ENCODE data around the gene ZNF432. TPM values are rescaled to one million over a fixed set of nuclear protein-coding genes. Genes with fewer than 3 reads are reported as not detected.

ZNF432 gene
- total RNA-seq, 1 experiment from 2014 or later = 5.1 TPM

DNA sequence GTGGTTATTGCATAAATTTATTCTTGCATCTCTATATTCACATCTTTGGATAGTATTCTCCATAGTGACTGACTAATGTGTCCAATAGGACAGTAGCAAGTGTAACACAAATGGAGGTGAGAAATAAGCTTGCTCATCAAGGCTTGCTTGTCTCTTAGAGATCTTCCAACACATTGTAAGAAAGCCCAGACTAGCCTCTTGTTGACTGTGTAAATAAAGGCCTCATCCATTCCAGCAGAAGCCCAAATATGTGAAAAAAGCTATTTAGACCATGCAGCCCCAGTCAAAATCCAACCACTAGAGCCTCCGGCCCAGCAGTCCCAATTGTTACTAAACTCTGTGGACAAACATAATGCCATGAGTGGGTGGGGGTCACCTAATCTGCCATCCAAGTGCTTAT is 38.0 kb downstream of the ZNF432 start:
- no peak for DNase-seq (ENCODE audit: low read depth)

DNA sequence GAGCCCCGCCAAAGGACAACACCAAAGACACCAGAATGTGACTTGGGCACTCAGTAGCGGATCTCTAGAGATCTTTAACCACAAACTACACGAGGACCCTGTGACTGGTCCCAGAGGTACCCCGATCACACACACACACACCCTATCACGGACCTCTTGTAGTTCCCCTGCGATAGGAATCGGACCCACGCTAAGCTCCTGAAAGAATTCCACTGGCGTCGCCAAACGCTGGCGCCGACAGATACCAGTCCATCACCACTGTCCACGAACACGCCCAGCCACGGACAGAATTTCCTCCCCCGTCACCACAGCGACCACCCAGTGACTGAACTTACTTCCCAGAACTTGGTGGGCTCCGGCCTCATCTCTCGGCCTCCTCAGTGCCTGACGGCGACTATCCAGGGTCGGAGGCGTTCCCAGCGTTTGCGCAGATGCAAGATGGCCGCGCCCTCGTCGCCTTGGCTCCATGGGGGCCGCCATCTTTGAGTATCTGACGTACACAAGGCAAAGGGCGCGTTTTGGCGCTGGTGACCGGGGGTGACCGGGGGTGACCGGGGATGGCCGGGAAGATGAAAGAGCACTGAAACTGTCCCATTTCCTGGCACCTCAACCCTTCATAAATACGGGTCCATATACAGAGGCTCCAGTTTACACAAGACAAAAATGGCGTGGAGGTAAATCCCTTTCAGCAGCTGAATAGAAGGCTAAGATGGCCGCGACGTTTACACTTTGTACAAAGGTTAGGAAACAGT is 40.7 kb downstream of the ZNF432 start, which contains the start of gene ZNF615:
ZNF615 (minus strand) TSS at position 406 of the 752 bp plus-strand sequence. CDS start 4,500 bp downstream, outside the sequence.
- DNase-seq (ENCODE audit: low read depth) = peak; percentile 82

DNA sequence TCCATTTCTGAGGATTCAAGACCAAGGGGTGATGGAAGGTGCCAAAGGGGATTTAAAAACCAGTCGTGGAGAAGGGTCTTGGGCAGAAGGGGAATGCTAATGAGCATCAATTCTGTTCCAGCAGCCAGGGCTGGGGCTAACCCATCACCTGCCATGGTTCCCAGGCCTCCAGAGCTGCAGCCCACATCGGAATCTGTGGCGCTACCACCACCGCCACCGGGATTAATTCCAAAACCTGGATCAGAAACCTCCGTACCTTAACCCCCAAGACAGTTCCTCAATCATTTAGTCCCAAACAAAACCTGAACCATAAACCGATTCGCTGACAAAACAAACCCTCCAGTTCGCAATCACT is 41.2 kb downstream of the ZNF432 start:
- no peak for DNase-seq (ENCODE audit: low read depth)

DNA sequence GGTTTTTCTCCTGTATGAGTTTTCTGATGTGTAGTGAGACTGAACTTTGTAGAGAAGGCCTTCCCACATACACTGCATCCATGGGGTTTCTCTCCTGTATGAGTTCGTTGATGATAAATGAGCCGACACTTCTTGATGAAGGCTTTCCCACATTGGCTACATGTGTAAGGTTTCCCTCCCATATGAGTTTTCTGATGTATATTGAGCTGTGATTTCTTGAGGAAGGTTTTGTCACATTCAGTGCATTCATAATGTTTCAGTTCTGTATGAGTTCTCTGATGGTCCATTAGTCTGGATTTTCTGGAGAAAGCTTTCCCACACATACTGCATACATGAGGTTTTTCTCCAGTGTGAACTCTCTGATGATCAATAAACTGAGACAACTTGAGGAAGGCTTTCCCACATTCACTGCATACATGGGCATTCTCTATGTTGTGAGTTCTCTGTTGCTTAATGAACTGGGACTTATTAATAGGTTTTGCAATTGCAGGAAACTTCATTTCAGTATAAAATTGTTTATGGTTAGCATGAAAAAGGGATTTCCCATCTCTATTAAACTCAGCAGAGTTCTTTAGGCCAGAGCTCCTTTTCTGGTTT is 54.5 kb downstream of the ZNF432 start:
- no peak for DNase-seq (ENCODE audit: low read depth)

DNA sequence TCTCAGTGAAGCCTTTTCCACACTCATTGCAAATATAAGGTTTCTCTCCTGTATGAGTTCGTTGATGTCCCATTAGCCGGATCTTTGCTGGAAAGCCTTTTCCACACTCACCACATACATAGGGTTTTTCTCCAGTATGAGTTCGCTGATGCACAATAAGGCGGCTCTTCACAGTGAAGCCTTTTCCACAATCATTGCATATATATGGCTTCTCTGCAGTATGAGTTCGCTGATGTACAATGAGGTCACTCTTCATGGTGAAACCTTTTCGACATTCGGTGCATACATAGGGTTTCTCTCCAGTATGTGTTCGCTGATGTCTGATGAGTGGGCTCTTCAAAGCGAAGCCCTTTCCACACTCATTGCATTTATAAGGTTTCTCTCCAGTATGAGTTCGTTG is 55.2 kb downstream of the ZNF432 start:
- no peak for DNase-seq (ENCODE audit: low read depth)

DNA sequence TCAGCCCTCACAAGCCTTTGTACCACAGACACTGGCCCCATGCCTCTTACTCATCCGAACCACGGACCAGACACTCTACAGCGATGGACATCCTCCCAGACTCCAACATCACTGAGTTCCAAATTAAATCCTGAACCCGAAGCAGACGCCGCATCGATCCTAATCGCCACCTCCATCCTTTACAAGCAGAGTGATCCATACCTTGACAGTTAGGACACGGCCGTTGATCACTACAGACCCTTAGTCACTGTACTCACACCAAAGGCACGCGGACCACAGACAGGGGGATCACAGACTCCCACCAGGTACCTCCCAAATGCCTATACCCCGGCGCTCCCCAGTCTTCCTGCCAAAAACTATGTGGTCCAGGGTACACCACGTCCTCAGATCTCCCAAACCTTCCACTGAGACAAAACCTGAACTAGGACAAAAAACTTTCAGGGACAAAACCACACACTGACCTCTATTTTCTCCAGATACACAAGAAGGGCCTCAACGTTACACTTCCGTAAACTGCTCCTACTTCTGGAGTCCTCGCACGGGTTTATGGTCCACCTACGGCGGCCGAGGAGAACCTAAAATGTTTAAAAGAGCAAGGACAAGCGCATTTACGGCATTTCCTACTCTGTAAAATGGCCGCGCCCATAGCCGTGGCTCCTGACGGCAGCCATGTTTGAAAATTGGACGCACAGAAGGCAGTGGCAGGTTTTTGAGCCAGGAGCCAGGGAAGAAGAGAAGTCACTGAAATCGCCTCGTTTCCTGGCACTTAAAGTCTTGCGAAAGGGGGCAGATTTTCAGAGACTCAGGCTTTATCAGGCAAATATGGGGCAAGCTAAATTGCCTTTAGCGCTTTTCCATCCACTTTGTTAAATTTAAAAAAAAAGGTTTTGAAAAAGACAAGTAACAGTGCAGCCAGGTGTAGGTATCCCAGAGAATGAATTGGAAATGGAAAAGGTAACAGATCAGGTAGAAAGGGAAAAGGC is 62.0 kb downstream of the ZNF432 start, which contains the start of gene ZNF350:
ZNF350 (minus strand) TSS at position 532 of the 983 bp plus-strand sequence. CDS start 12,480 bp downstream, outside the sequence.
- DNase-seq (ENCODE audit: low read depth) = peak; percentile 94

DNA sequence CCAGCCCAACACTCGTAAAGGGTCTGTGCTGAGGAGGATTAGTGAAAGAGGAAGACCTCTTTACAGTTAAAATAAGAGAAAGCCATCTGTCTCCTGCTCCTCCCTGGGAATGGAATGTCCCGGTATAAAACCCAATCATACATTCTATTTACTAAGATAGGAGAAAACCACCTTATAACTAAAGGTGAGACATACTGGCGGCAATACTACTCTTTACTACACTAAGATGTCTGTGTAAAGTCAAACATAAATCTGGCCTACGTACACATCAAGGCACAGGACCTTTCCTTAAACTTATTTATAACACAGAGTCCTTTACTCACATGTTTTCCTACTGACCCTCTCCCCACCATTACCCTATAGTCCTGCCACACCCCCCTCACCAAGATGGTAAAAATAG is 65.3 kb downstream of the ZNF432 start:
- no peak for DNase-seq (ENCODE audit: low read depth)

Other genes with a start within 250 kb of the ZNF432 start
- gene ZNF577, start 160.9 kb downstream of the ZNF432 start, total RNA-seq (2014; rRNA removed; shearing (Covaris generic)) = 0.69 and 1.5 TPM in 2 replicates
- gene ZNF649, start 143.8 kb downstream of the ZNF432 start, total RNA-seq (2014; rRNA removed; shearing (Covaris generic)) = 5.0 and 5.2 TPM in 2 replicates
- gene ZNF613, start 121.4 kb downstream of the ZNF432 start, total RNA-seq (2014; rRNA removed; shearing (Covaris generic)) = 4.3 and 8.1 TPM in 2 replicates
- gene ZNF350, start 62.0 kb downstream of the ZNF432 start, total RNA-seq (2014; rRNA removed; shearing (Covaris generic)) = 4.0 and 9.3 TPM in 2 replicates
- 2.0 and 5.7 TPM in 2 replicates for gene ZNF615, start 40.6 kb downstream of the ZNF432 start, total RNA-seq (2014; rRNA removed; shearing (Covaris generic))
- 8.5 and 16.3 TPM in 2 replicates for gene ZNF614, start 20.5 kb downstream of the ZNF432 start, total RNA-seq (2014; rRNA removed; shearing (Covaris generic))
- gene ZNF841, start 46.9 kb upstream of the ZNF432 start, total RNA-seq (2014; rRNA removed; shearing (Covaris generic)) = 18.4 and 33.3 TPM in 2 replicates
- gene ZNF616, start 91.1 kb upstream of the ZNF432 start, total RNA-seq (2014; rRNA removed; shearing (Covaris generic)) = 8.0 and 8.9 TPM in 2 replicates
- 12.0 and 12.8 TPM in 2 replicates for gene ZNF836, start 122.8 kb upstream of the ZNF432 start, total RNA-seq (2014; rRNA removed; shearing (Covaris generic))
- gene PPP2R1A, start 141.2 kb upstream of the ZNF432 start, total RNA-seq (2014; rRNA removed; shearing (Covaris generic)) = 152 and 204 TPM in 2 replicates
- 23.9 and 24.6 TPM in 2 replicates for gene ZNF766, start 220.7 kb upstream of the ZNF432 start, total RNA-seq (2014; rRNA removed; shearing (Covaris generic))
- 10.2 and 13.6 TPM in 2 replicates for gene ZNF480, start 248.3 kb upstream of the ZNF432 start, total RNA-seq (2014; rRNA removed; shearing (Covaris generic))